ENCODE data around the gene LRRC28.

DNA sequence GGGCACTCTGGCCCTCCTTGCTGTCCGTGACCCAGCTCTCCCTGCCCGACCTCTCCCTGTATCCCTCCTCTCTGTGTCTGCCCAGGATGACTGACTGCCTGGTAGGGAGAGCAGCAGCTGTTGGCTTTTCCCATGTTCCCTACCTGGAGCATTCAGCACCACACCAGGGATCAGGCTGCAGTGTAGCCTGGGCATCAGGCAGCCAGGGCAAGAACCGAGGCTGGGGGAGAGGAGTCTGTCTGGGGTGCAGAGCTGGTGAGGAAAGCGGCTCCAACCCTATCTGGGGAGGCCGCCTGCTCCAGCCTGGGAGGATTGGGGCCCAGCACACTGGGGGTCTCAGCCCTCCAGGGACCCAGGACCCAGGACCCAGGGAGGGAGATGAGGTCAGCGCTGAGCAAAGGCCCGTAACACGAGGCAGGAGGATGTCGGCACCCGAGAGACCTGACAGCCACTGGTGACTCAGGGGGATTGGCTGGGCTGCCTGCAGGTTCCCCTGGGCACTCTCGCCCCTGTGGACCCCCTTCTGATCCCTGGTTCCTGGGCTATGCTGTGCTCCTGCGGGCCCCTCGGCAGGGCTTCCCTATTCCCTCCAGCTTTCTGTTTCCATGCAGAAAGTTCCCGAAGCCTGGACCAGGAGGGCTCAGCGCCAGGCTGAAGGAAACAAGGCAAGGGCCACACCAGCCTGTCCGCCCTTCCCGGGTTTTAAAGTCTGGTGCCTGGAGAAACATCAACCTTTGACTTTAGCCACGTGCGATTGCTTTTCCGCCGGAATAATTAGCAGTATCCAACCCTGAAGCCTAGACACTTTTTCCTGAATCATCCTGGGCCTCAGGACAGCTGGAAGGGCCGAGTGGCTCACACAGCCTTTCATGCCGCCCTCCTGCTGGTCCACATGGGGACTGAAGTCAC lies 186.3 kb downstream of the LRRC28 start:
- no peak for TF ChIP-seq EP300 (IDR thresholded peaks at IDR 0.05)
- TF ChIP-seq, protein P1, sequence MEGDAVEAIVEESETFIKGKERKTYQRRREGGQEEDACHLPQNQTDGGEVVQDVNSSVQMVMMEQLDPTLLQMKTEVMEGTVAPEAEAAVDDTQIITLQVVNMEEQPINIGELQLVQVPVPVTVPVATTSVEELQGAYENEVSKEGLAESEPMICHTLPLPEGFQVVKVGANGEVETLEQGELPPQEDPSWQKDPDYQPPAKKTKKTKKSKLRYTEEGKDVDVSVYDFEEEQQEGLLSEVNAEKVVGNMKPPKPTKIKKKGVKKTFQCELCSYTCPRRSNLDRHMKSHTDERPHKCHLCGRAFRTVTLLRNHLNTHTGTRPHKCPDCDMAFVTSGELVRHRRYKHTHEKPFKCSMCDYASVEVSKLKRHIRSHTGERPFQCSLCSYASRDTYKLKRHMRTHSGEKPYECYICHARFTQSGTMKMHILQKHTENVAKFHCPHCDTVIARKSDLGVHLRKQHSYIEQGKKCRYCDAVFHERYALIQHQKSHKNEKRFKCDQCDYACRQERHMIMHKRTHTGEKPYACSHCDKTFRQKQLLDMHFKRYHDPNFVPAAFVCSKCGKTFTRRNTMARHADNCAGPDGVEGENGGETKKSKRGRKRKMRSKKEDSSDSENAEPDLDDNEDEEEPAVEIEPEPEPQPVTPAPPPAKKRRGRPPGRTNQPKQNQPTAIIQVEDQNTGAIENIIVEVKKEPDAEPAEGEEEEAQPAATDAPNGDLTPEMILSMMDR (IDR thresholded peaks at IDR 0.05) = no peak

Data from esophagus muscularis mucosa (tissue), 3 donors.